Measurements from ENCODE around the gene ZFHX2. TPM values are rescaled to one million over a fixed set of nuclear protein-coding genes. Genes with fewer than 3 reads are reported as not detected.

The ZFHX2 gene
- total RNA-seq, 1 donor from 2014 or later, result 0.05 TPM

DNA sequence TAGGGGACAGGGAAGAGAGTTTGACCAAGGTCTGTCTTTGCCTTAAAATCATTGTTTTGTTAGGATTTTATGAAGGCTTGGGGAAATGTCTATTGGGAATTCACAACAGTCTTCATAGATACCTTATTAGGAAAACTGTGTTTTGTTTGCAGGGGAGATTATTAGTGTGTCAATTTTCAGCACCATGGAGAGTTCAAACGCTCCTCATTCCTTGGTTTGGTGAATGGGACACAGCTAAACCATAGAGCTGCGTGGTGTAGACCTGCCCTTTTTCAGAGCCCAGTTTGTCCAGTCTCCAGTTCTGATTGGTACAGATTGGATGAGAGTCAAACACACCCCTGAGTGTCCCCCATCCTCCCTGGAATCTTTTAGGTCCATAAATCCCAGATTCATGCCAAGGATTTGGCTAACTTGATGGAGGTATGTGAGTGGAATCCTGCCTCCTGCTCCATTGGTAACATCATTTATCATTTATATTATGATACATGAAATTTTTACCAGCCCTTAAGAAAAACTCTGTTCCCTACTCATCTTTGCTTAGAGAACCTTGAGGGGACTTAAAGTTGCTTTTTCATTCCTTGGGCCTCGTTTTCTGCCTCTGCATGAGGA is 70.1 kb downstream of the ZFHX2 start:
- DNase-seq (ENCODE audit: low read depth), result peak; percentile 56

DNA sequence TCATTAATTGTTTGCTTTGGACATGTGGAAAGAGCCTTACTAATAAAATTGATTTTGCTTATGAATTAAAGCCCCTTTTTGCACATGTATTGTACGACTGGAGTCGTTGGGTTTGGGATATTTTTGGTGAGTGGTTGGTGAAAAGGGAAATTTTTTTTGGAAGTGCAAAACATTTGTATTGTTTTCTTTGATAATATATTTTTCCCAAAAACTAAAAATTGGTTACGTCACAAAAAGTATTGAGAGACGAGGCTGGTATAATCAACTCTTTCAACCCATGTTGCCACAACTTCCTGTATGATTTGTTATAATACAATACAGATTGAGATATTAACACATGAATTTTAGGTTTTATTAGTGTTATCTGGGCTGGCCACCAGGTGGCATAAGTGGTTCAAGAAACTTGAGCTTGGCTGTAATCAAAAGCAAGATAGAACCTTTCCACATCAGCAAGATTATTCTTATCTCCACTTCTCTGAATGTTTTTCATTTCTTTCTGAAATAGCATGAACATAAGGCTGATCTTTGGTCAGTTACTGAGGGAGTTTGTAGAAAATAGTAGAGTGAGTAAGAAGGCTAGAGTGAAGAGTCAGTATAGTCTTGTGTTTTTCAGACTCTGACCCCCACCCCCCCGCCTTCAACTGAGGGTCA is 73.3 kb downstream of the ZFHX2 start:
- DNase-seq (ENCODE audit: low read depth), result peak; percentile 70

DNA sequence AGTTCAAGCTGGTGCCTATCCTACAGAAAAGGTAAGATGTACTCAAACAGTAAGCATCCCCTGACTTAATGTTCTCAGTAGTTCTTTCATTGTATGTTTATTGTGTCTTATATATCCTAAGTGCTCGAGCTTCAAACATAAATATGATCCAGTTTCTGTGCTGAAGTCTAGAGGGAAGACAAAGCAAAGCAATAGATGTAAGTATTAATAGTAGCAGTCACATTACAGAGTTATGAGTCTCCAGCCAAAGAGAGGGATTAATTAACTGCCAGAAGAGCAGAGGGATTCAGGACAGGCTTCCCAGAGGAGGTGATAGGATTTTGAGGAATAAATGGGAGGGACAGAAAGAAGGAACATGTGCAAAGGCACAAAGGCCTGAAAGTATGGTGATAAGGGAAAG is 80.6 kb downstream of the ZFHX2 start:
- DNase-seq (ENCODE audit: low read depth), result no peak

Other genes starting within 250 kb of the ZFHX2 start
- gene PPP1R3E, start 248.9 kb downstream of the ZFHX2 start, total RNA-seq, result 6.1 and 8.1 TPM in 2 replicates
- gene BCL2L2, start 244.9 kb downstream of the ZFHX2 start, total RNA-seq, result 19.4 and 22.0 TPM in 2 replicates
- 90.2 and 90.5 TPM in 2 replicates for gene PABPN1, start 230.3 kb downstream of the ZFHX2 start, total RNA-seq
- 9.6 and 11.1 TPM in 2 replicates for gene SLC22A17, start 198.9 kb downstream of the ZFHX2 start, total RNA-seq
- gene EFS, start 186.6 kb downstream of the ZFHX2 start, total RNA-seq, result not detected in 2 replicates
- gene IL25, start 179.0 kb downstream of the ZFHX2 start, total RNA-seq, result not detected in 2 replicates
- not detected in 2 replicates for gene CMTM5, start 174.7 kb downstream of the ZFHX2 start, total RNA-seq
- gene MYH6, start 143.5 kb downstream of the ZFHX2 start, total RNA-seq, result 2.6 and 3.4 TPM in 2 replicates
- 155 and 258 TPM in 2 replicates for gene MYH7, start 116.1 kb downstream of the ZFHX2 start, total RNA-seq
- gene NGDN, start 82.1 kb downstream of the ZFHX2 start, total RNA-seq, result 34.3 and 39.5 TPM in 2 replicates
- gene THTPA, start 4.5 kb upstream of the ZFHX2 start, total RNA-seq, result 31.6 and 42.1 TPM in 2 replicates
- gene AP1G2, start 16.0 kb upstream of the ZFHX2 start, total RNA-seq, result 10.0 and 10.2 TPM in 2 replicates
- gene JPH4, start 27.0 kb upstream of the ZFHX2 start, total RNA-seq, result not detected in 2 replicates
- gene DHRS2, start 84.6 kb upstream of the ZFHX2 start, total RNA-seq, result 0.19 and 1.2 TPM in 2 replicates